GM21360 (cell line): Measurements from ENCODE around the gene SLC44A1.
A peak's percentile ranks its signal among the peaks of the same experiment; 100 is the strongest.

Experiments
- ATAC-seq: cut with Tn5 transposase; IDR thresholded peaks from one replicate; pipeline ENCODE4 v1.9.1; 2021; ENCODE audit warnings: mild to moderate bottlenecking, moderate library complexity; ENCODE audit not compliant: unreplicated experiment

The SLC44A1 gene

GRCh38 chr9:105376893-105377292 is 132.4 kb downstream of the SLC44A1 start:
- no peak for ATAC-seq

GRCh38 chr9:105385381-105385985 is 141.0 kb downstream of the SLC44A1 start:
- peak; percentile 99 for ATAC-seq

GRCh38 chr9:105389796-105390195 is 145.3 kb downstream of the SLC44A1 start:
- ATAC-seq: no peak

GRCh38 chr9:105390871-105391270 is 146.4 kb downstream of the SLC44A1 start:
- no peak for ATAC-seq

GRCh38 chr9:105391288-105391687 is 146.8 kb downstream of the SLC44A1 start:
- no peak for ATAC-seq

- no peak for ATAC-seq
Measured at GRCh38 chr9:105392531-105392930, 148.1 kb downstream of the SLC44A1 start.

- ATAC-seq: no peak
Measured at GRCh38 chr9:105393576-105394344, 149.3 kb downstream of the SLC44A1 start.

- ATAC-seq: no peak
Measured at GRCh38 chr9:105396441-105396840, 152.0 kb downstream of the SLC44A1 start.

- ATAC-seq: no peak
Measured at GRCh38 chr9:105396901-105397300, 152.4 kb downstream of the SLC44A1 start.

- no peak for ATAC-seq
Measured at GRCh38 chr9:105399117-105399516, 154.7 kb downstream of the SLC44A1 start.

GRCh38 chr9:105401651-105402050 is 157.2 kb downstream of the SLC44A1 start:
- ATAC-seq: no peak

- ATAC-seq: no peak
Measured at GRCh38 chr9:105403552-105404248, 159.2 kb downstream of the SLC44A1 start.

GRCh38 chr9:105405514-105406131 is 161.2 kb downstream of the SLC44A1 start:
- ATAC-seq: peak; percentile 85

- no peak for ATAC-seq
Measured at GRCh38 chr9:105406369-105406768, 161.9 kb downstream of the SLC44A1 start.

- no peak for ATAC-seq
Measured at GRCh38 chr9:105413525-105413924, 169.1 kb downstream of the SLC44A1 start.

GRCh38 chr9:105414947-105415661 is 170.7 kb downstream of the SLC44A1 start:
- ATAC-seq: peak; percentile 74

GRCh38 chr9:105415662-105415980 is 171.2 kb downstream of the SLC44A1 start:
- ATAC-seq: no peak

- no peak for ATAC-seq
Measured at GRCh38 chr9:105416840-105417239, 172.4 kb downstream of the SLC44A1 start.

GRCh38 chr9:105418588-105419500 is 174.4 kb downstream of the SLC44A1 start:
- no peak for ATAC-seq
